H1 (cell line): ENCODE measurements around the gene LARGE2. TPM values are rescaled to one million over a fixed set of nuclear protein-coding genes. Genes with fewer than 3 reads are reported as not detected.

Experiments
- CTCF ChIA-PET: fragments of 300-600 bp; sonication (Branson Sonifier 250); formaldehyde crosslinking; loops from one replicate; lab custom pipeline; 2021; ENCODE audit not compliant: partially characterized antibody; lab: Charles Lee
- POLR2A ChIA-PET: fragments of 300-600 bp; sonication (Branson Sonifier 250); formaldehyde crosslinking; loops from one replicate; lab custom pipeline; 2021; ENCODE audit warnings: inconsistent platforms; ENCODE audit not compliant: partially characterized antibody; lab: Charles Lee
- DNase-seq, 2 experiments: peaks; one replicate each; pipeline versions ENCODE4 v3.0.0 to v3.0.0-alpha.2; 2010 to 2022; ENCODE audit warnings: low spot score in 2 of 2, low read depth in 1 of 2, mixed read lengths in 1 of 2
- FAIRE-seq: peaks from 2 replicates; lab custom pipeline; 2011; peaks lifted over from hg19 to GRCh38; lab: Jason Lieb, UNC
- H2AFZ ChIP-seq: 2 replicates; pipeline ENCODE4 v1.8.1; 2012; ENCODE audit warnings: low read length, inconsistent platforms
- H2AK5ac ChIP-seq: 2 replicates; pipeline ENCODE4 v1.6.1; 2013; ENCODE audit warnings: low read depth, low read length
- H2BK120ac ChIP-seq: replicated peaks from 2 replicates; pipeline ENCODE3; 2013; ENCODE audit warnings: low read depth, low read length, inconsistent platforms
- H2BK12ac ChIP-seq: 2 replicates; pipeline ENCODE4 v1.6.1; 2013; ENCODE audit warnings: low read depth, low read length
- H2BK15ac ChIP-seq: 2 replicates; pipeline ENCODE4 v1.6.1; 2013; ENCODE audit warnings: low read length
- H2BK20ac ChIP-seq: 2 replicates; pipeline ENCODE4 v1.6.1; 2013; ENCODE audit warnings: low read length
- H2BK5ac ChIP-seq: 2 replicates; pipeline ENCODE4 v1.6.1; 2013; ENCODE audit warnings: low read depth, low read length
- H3K14ac ChIP-seq: 2 replicates; pipeline ENCODE4 v1.6.1; 2013; ENCODE audit warnings: inconsistent platforms; ENCODE audit not compliant: insufficient read length
- H3K18ac ChIP-seq: 2 replicates; pipeline ENCODE4 v1.6.1; 2013; ENCODE audit warnings: low read length; ENCODE audit errors: extremely low read depth
- H3K23ac ChIP-seq: 2 replicates; pipeline ENCODE4 v1.6.1; 2013; ENCODE audit warnings: inconsistent platforms; ENCODE audit not compliant: insufficient read length
- H3K23me2 ChIP-seq: 2 replicates; pipeline ENCODE4 v1.6.1; 2013; ENCODE audit warnings: low read depth, low read length
- H3K27ac ChIP-seq: 2 replicates; pipeline ENCODE4 v1.6.1; 2011; ENCODE audit warnings: low read depth, low read length, inconsistent platforms
- H3K27me3 ChIP-seq, 4 experiments: replicated peaks in 1 of 4; 1 replicate in 1 of 4; 2 replicates in 3 of 4; pipeline versions ENCODE4 v1.6.1 to v1.8.1; 2011 to 2013; ENCODE audit warnings: low read length in 3 of 4, mild to moderate bottlenecking in 3 of 4, inconsistent platforms in 2 of 4, mixed read lengths in 2 of 4, moderate library complexity in 1 of 4; ENCODE audit not compliant: control insufficient read depth in 3 of 4, insufficient read depth in 3 of 4; ENCODE audit errors: extremely low read depth in 1 of 4
- H3K36me3 ChIP-seq, 4 experiments: 2 replicates each; pipeline versions ENCODE4 v1.6.1 to v1.8.1; 2011 to 2013; ENCODE audit warnings: mild to moderate bottlenecking in 4 of 4, low read length in 3 of 4, moderate library complexity in 2 of 4, control low read depth in 1 of 4, inconsistent platforms in 1 of 4; ENCODE audit not compliant: insufficient read depth in 4 of 4, control insufficient read depth in 2 of 4
- H3K4ac ChIP-seq: replicated peaks from 2 replicates; pipeline ENCODE3; 2013; ENCODE audit warnings: low read length, low read depth, mixed read lengths, inconsistent platforms; ENCODE audit not compliant: insufficient read length
- H3K4me1 ChIP-seq, 4 experiments: replicated peaks in 1 of 4; 1 replicate in 1 of 4; 2 replicates in 3 of 4; pipeline versions ENCODE4 v1.6.1 to v1.8.1; 2011 to 2013; ENCODE audit warnings: low read length in 3 of 4, inconsistent platforms in 2 of 4, mixed read lengths in 1 of 4; ENCODE audit not compliant: insufficient read depth in 4 of 4, control insufficient read depth in 3 of 4
- H3K4me2 ChIP-seq, 2 experiments: 2 replicates each; pipeline versions ENCODE4 v1.6.1 to v1.8.1; 2011 to 2013; ENCODE audit warnings: low read depth in 2 of 2, low read length in 2 of 2, control low read depth in 1 of 2, inconsistent platforms in 1 of 2, mild to moderate bottlenecking in 1 of 2; ENCODE audit not compliant: insufficient read depth in 1 of 2
- H3K4me3 ChIP-seq, 4 experiments: fragments of 200-600, 300-600 bp in 1 of 4; sonication (generic), shearing (Covaris generic), sonication (Bioruptor Twin) in 1 of 4; 2 replicates each; pipeline versions ENCODE4 v1.5.1 to v1.8.1; 2011 to 2016; ENCODE audit warnings: low read length in 4 of 4, low read depth in 3 of 4, control low read depth in 2 of 4, inconsistent platforms in 2 of 4, mild to moderate bottlenecking in 2 of 4, mixed read lengths in 1 of 4, moderate library complexity in 1 of 4; ENCODE audit not compliant: insufficient read depth in 2 of 4; ENCODE audit errors: extremely low read depth in 1 of 4
- H3K56ac ChIP-seq: replicated peaks from 2 replicates; pipeline ENCODE3; 2013; ENCODE audit warnings: low read depth, mild to moderate bottlenecking, mixed read lengths, low read length, inconsistent platforms; ENCODE audit not compliant: insufficient read length
- H3K79me1 ChIP-seq: 2 replicates; pipeline ENCODE4 v1.6.1; 2013; ENCODE audit warnings: low read depth, low read length, control low read depth
- H3K79me2 ChIP-seq, 2 experiments: 2 replicates each; pipeline versions ENCODE4 v1.6.1 to v1.8.1; 2012 to 2013; ENCODE audit warnings: low read length in 2 of 2, mild to moderate bottlenecking in 2 of 2, inconsistent platforms in 1 of 2; ENCODE audit not compliant: insufficient read depth in 2 of 2, control insufficient read depth in 1 of 2
- H3K9ac ChIP-seq, 4 experiments: replicated peaks in 1 of 4; 1 replicate in 1 of 4; 2 replicates in 3 of 4; pipeline versions ENCODE4 v1.6.1 to v1.8.1; 2011 to 2013; ENCODE audit warnings: low read depth in 3 of 4, low read length in 3 of 4, control low read depth in 2 of 4, mild to moderate bottlenecking in 2 of 4, moderate library complexity in 2 of 4, inconsistent platforms in 1 of 4; ENCODE audit errors: extremely low read depth in 1 of 4
- H3K9me3 ChIP-seq, 2 experiments: 2 replicates each; pipeline versions ENCODE4 v1.6.1 to v1.8.1; 2012 to 2013; ENCODE audit warnings: mild to moderate bottlenecking in 2 of 2, moderate library complexity in 2 of 2, control low read depth in 1 of 2, inconsistent platforms in 1 of 2, low read depth in 1 of 2, low read length in 1 of 2, mixed read lengths in 1 of 2; ENCODE audit not compliant: insufficient read depth in 2 of 2
- H4K20me1 ChIP-seq, 2 experiments: replicated peaks in 1 of 2; 2 replicates each; pipeline versions ENCODE3 to v1.8.1; 2011 to 2013; ENCODE audit warnings: inconsistent platforms in 2 of 2, low read length in 2 of 2, mild to moderate bottlenecking in 1 of 2; ENCODE audit not compliant: insufficient read depth in 2 of 2, control insufficient read depth in 1 of 2
- H4K5ac ChIP-seq: 2 replicates; pipeline ENCODE4 v1.6.1; 2013; ENCODE audit warnings: low read length, low read depth, mixed read lengths, inconsistent platforms; ENCODE audit not compliant: insufficient read length
- H4K8ac ChIP-seq: 2 replicates; pipeline ENCODE4 v1.8.0; 2013; ENCODE audit warnings: mild to moderate bottlenecking, moderate library complexity, low read length, inconsistent platforms; ENCODE audit not compliant: insufficient read depth; ENCODE audit errors: extremely low read depth
- H4K91ac ChIP-seq: replicated peaks from 2 replicates; pipeline ENCODE3; 2013; ENCODE audit warnings: low read length, mixed read lengths, inconsistent platforms; ENCODE audit not compliant: insufficient read length
- MAFK ChIP-seq: IDR thresholded peaks from 2 replicates; pipeline ENCODE4 v1.6.1; 2012; ENCODE audit warnings: low read depth, mild to moderate bottlenecking, improper control_type of control experiment, low read length
- MAX ChIP-seq: IDR thresholded peaks from 2 replicates; pipeline ENCODE4 v1.6.1; 2012; ENCODE audit warnings: inconsistent platforms
- POLR2A ChIP-seq, 2 experiments: IDR thresholded peaks; 1 replicate in 1 of 2; 2 replicates in 1 of 2; pipeline ENCODE4 v1.6.1; 2011; ENCODE audit warnings: low read depth in 2 of 2, low read length in 2 of 2, mild to moderate bottlenecking in 2 of 2; ENCODE audit errors: control extremely low read depth in 1 of 2
- POLR2AphosphoS5 ChIP-seq: IDR thresholded peaks from 2 replicates; pipeline ENCODE4 v1.6.1; 2011; ENCODE audit warnings: low read depth, low read length
- SIN3A ChIP-seq, 2 experiments: IDR thresholded peaks in 1 of 2; conservative IDR thresholded peaks in 1 of 2; 2 replicates each; pipeline ENCODE4 v1.6.1; 2011 to 2012; ENCODE audit warnings: low read length in 2 of 2, improper control_type of control experiment in 1 of 2, low read depth in 1 of 2, mild to moderate bottlenecking in 1 of 2
- TAF1 ChIP-seq: IDR thresholded peaks from 2 replicates; pipeline ENCODE4 v1.6.1; 2011; ENCODE audit warnings: mild to moderate bottlenecking, low read depth, low read length
- WGBS, 2 experiments: shearing (Covaris generic) in 1 of 2; methylation state at CpG; one replicate each; pipeline versions ENCODE4 v1.1.6 to v1.1.7; 2013 to 2015; ENCODE audit warnings: low lambda C conversion rate in 2 of 2, mixed read lengths in 2 of 2, inconsistent platforms in 1 of 2, low coverage in 1 of 2, missing lambda C conversion rate in 1 of 2; ENCODE audit not compliant: insufficient replicate concordance in 2 of 2, insufficient coverage in 1 of 2, insufficient read length in 1 of 2; ENCODE audit errors: extremely low coverage in 1 of 2, missing lambda C conversion rate in 1 of 2; 5-methylcytosine and 5-hydroxymethylcytosine counted together
- polyA plus RNA-seq, 7 experiments: library from polyadenylated mRNA; depleted of rRNA in 3 of 7; stranded (reverse) in 5 of 7; unstranded in 2 of 7; fragments of >200 nt in 5 of 7; fragments of 200-250 nt in 2 of 7; gene quantifications; 1 replicate in 5 of 7; 2 replicates in 1 of 7; 4 replicates in 1 of 7; pipeline versions ENCODE4 v1.2.1 to v1.2.3, GENCODE V29; 2011 to 2013; ENCODE audit warnings: missing spikeins in 2 of 7, mixed read lengths in 2 of 7
- total RNA-seq: library from RNA; stranded (reverse); fragmentation: NEBNext Ultra II Directional; extraction: Animal tissue kit (Norgen Biotek cat#: 25700); gene quantifications from 2 replicates; pipeline ENCODE4 v1.2.1, GENCODE V29; 2021

LARGE2 gene
- total and polyA plus RNA-seq, 2 of the 8 experiments (the other 6 are each of a cell fraction or from before 2014, with no cell fraction given), result 111 to 137 TPM

GRCh38 chr11:45919806-45920530, 2.5 kb upstream of the LARGE2 start:
- peak overlapping the region; percentile 19; the same call in 1 of the 2 replicates for H2BK15ac ChIP-seq
- ChIA-PET CTCF (interaction anchor here (2.0 kb wide), 1 partner anchor 21 kb away, joined by 7 read pairs; no protein-coding TSS in a partner anchor), POLR2A (interaction anchor here (0.7 to 9.8 kb wide), 7 partner anchors 11 to 323 kb away, joined by 3 to 115 read pairs (median 4); no protein-coding TSS in a partner anchor)
- H3K23ac ChIP-seq, result no peak overlapping the region
- no peak overlapping the region for H3K4me3 ChIP-seq
- WGBS, 2 experiments, result 82% methylated on average over 13 of the region's 13 CpGs; no CpG with 5 or more reads in 1 of the 2 experiments
- peaks cover 22% of the 10 kb centered on the region for H3K23me2 ChIP-seq
- H4K5ac ChIP-seq, result peak overlapping the region; percentile 4
- FAIRE-seq, result no peak
- H3K56ac ChIP-seq, result no peak overlapping the region
- H3K9ac ChIP-seq, result no peak overlapping the region; a peak in 1 of 7 replicates
- TF ChIP-seq MAFK (no peak), MAX (no peak), SIN3A (conservative IDR thresholded peaks at IDR 0.05 in 1 of 2, IDR thresholded peaks at IDR 0.05 in 1 of 2; ENCODE audit: low read depth in 1 of 2, low read length in 2 of 2) (no peak), POLR2A (IDR thresholded peaks at IDR 0.05; ENCODE audit: control extremely low read depth in 1 of 2, low read depth in 2 of 2, low read length in 2 of 2) (peak in 1 of 2 experiments; percentile 64; a peak in 2 of 3 replicates), TAF1 (0 out of 2 replicates have a peak, but pooled peaks have one; percentile 21), POLR2AphosphoS5 (0 out of 2 replicates have a peak, but pooled peaks have one; percentile 9)
- peaks cover 0 to 9% (median 0%) of the 10 kb centered on the region in 4 experiments; a peak in 3 of 7 replicates for H3K27me3 ChIP-seq
- DNase-seq, result no peak
- no peak overlapping the region for H4K8ac ChIP-seq
- H4K91ac ChIP-seq, result peak overlapping the region; percentile 29
- H2BK120ac ChIP-seq, result peak overlapping the region; percentile 7
- peaks cover 19% of the 10 kb centered on the region for H3K79me1 ChIP-seq
- peak overlapping the region; percentile 62 for H3K18ac ChIP-seq
- no peaks in the 10 kb centered on the region for H3K9me3 ChIP-seq
- H3K4me2 ChIP-seq, result peak overlapping the region; percentile 18 to 91; a peak in 3 of 4 replicates
- peaks cover 12 to 33% (median 24%) of the 10 kb centered on the region in 4 experiments for H3K4me1 ChIP-seq
- H3K14ac ChIP-seq, result no peak overlapping the region
- peaks cover 0 to 17% of the 10 kb centered on the region in 2 experiments; a peak in 1 of 4 replicates for H3K79me2 ChIP-seq
- H3K27ac ChIP-seq, result no peak overlapping the region
- peak overlapping the region; percentile 87; the same call in 1 of the 2 replicates for H2BK5ac ChIP-seq
- H2BK20ac ChIP-seq, result peak overlapping the region; percentile 86; the same call in 1 of the 2 replicates
- peak overlapping the region; percentile 96; the same call in 1 of the 2 replicates for H2AK5ac ChIP-seq
- no peak overlapping the region for H2AFZ ChIP-seq
- peaks cover 0 to 12% (median 5%) of the 10 kb centered on the region in 4 experiments; a peak in 4 of 8 replicates for H3K36me3 ChIP-seq
- H3K4ac ChIP-seq, result peak overlapping the region; percentile 3
- H2BK12ac ChIP-seq, result peak overlapping the region; percentile 97
- H4K20me1 ChIP-seq, result peaks cover 11 to 21% of the 10 kb centered on the region in 2 experiments
